C4-2B (cell line): ENCODE data around the gene PRKACG.

ENCODE experiments used
- ZFX ChIP-seq: fragments of 450-650 bp; IDR thresholded peaks from 2 replicates; pipeline ENCODE4 v1.6.1; 2017
- TF ChIP-seq, protein P1 (sequence below): fragments of 450-650 bp; conservative IDR thresholded peaks from 2 replicates; pipeline ENCODE4 v1.5.1; 2017; ENCODE audit warnings: mild to moderate bottlenecking

DNA sequence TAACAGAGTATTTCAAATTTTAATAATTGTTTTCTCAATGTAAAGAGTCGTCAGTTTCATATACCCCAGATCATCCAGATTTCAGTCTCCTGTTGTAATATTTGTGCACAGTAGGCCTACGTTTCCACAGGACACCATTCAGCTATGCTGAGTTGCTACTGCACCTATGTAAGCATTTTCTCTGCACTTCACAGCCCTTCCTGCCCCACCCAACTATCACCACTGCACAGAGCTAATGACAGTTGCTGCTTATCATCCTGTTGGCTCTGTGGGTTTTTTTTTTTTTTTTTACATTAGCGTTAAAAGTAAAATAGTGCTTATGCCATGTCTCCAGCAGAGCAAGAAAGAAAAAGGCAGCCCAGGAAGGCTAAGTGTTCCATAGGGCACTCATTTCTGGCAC is 5.9 kb upstream of the PRKACG start:
- TF ChIP-seq, protein P1, sequence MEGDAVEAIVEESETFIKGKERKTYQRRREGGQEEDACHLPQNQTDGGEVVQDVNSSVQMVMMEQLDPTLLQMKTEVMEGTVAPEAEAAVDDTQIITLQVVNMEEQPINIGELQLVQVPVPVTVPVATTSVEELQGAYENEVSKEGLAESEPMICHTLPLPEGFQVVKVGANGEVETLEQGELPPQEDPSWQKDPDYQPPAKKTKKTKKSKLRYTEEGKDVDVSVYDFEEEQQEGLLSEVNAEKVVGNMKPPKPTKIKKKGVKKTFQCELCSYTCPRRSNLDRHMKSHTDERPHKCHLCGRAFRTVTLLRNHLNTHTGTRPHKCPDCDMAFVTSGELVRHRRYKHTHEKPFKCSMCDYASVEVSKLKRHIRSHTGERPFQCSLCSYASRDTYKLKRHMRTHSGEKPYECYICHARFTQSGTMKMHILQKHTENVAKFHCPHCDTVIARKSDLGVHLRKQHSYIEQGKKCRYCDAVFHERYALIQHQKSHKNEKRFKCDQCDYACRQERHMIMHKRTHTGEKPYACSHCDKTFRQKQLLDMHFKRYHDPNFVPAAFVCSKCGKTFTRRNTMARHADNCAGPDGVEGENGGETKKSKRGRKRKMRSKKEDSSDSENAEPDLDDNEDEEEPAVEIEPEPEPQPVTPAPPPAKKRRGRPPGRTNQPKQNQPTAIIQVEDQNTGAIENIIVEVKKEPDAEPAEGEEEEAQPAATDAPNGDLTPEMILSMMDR: no peak
- TF ChIP-seq ZFX: no peak
